ENCODE data around the gene OLFML3.

OLFML3 gene

DNA sequence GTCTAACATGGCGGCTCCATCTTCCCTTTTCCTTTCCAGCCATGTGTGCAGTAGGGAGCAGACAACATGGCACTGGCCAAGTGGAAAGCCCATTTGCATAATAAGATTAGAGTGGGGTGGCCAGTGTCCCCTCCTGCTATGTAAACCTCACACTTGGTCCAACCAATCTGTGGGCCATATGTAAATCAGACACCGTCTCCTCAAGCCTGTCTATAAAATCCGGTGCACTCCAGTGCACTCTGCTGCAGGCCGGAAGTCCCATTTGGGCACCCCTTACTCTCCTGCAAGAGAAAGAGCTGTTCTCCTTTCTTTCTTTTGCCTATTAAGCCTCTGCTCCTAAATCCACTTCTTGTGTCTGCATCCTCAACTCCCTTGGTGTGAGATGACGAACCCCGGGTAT lies 44.1 kb downstream of the OLFML3 start:
- Histone ChIP-seq H3K9ac (ENCODE audit: low read length) (no peak overlapping the region), H3K4me2 (ENCODE audit: low read depth, low read length) (no peak overlapping the region), H3K9me3 (replicated peaks; ENCODE audit: insufficient read depth, low read length) (no peaks in the 10 kb centered on the region), H3F3A (ENCODE audit: insufficient read depth, low read length) (no peaks in the 10 kb centered on the region), H3K36me3 (replicated peaks; ENCODE audit: insufficient read depth, low read length) (no peaks in the 10 kb centered on the region), H3K9me2 (replicated peaks; ENCODE audit: insufficient read depth, low read length) (no peaks in the 10 kb centered on the region), H3K27ac (ENCODE audit: low read length) (no peak overlapping the region), H4K20me1 (ENCODE audit: insufficient read depth, low read length) (no peaks in the 10 kb centered on the region), H3K4me3 (ENCODE audit: low read length) (no peak overlapping the region), H3K4me1 (ENCODE audit: low read length) (no peaks in the 10 kb centered on the region), H3K79me2 (ENCODE audit: low read length) (no peaks in the 10 kb centered on the region), H2AFZ (ENCODE audit: low read length) (no peak overlapping the region), H3K27me3 (replicated peaks; ENCODE audit: insufficient read depth, low read length) (no peaks in the 10 kb centered on the region)
- DNase-seq: no peak
- TF ChIP-seq EZH2 (optimal IDR thresholded peaks at IDR 0.05; ENCODE audit: low read depth, low read length): no peak
- no peak for TF ChIP-seq EZH2phosphoT487 (IDR thresholded peaks at IDR 0.05; ENCODE audit: low read length)
- TF ChIP-seq, protein P1, sequence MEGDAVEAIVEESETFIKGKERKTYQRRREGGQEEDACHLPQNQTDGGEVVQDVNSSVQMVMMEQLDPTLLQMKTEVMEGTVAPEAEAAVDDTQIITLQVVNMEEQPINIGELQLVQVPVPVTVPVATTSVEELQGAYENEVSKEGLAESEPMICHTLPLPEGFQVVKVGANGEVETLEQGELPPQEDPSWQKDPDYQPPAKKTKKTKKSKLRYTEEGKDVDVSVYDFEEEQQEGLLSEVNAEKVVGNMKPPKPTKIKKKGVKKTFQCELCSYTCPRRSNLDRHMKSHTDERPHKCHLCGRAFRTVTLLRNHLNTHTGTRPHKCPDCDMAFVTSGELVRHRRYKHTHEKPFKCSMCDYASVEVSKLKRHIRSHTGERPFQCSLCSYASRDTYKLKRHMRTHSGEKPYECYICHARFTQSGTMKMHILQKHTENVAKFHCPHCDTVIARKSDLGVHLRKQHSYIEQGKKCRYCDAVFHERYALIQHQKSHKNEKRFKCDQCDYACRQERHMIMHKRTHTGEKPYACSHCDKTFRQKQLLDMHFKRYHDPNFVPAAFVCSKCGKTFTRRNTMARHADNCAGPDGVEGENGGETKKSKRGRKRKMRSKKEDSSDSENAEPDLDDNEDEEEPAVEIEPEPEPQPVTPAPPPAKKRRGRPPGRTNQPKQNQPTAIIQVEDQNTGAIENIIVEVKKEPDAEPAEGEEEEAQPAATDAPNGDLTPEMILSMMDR (IDR thresholded peaks at IDR 0.05; ENCODE audit: low read length): no peak

DNA sequence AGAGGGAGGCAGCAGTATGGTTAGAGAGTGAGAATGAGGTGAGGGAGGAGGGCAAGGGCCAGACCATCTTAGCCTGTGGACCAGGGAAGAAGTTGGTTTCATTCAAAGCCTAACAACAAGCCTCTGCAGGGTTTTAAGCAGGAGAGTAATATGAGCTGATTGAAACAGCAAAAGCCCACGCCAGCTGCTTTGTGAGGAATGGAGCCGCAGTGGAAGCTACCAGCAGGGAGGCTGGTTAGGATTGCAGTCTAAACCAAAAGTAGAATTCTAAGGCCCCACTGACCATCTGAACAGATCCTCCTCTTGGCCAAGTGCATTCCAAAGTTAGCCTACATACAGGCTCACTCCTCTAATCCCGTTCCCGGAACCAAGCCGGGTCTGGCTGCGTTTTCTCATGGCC lies 44.8 kb downstream of the OLFML3 start:
- Histone ChIP-seq H3K4me1 (ENCODE audit: low read length) (no peaks in the 10 kb centered on the region), H2AFZ (ENCODE audit: low read length) (no peak overlapping the region), H3K9ac (ENCODE audit: low read length) (no peak overlapping the region), H3K27ac (ENCODE audit: low read length) (no peak overlapping the region), H3F3A (ENCODE audit: insufficient read depth, low read length) (no peaks in the 10 kb centered on the region), H3K4me2 (ENCODE audit: low read depth, low read length) (no peak overlapping the region), H3K27me3 (replicated peaks; ENCODE audit: insufficient read depth, low read length) (no peaks in the 10 kb centered on the region), H3K4me3 (ENCODE audit: low read length) (no peak overlapping the region), H3K79me2 (ENCODE audit: low read length) (no peaks in the 10 kb centered on the region), H4K20me1 (ENCODE audit: insufficient read depth, low read length) (no peaks in the 10 kb centered on the region), H3K9me3 (replicated peaks; ENCODE audit: insufficient read depth, low read length) (no peaks in the 10 kb centered on the region), H3K36me3 (replicated peaks; ENCODE audit: insufficient read depth, low read length) (no peaks in the 10 kb centered on the region), H3K9me2 (replicated peaks; ENCODE audit: insufficient read depth, low read length) (no peaks in the 10 kb centered on the region)
- TF ChIP-seq, protein P1 (IDR thresholded peaks at IDR 0.05; ENCODE audit: low read length): no peak
- TF ChIP-seq EZH2phosphoT487 (IDR thresholded peaks at IDR 0.05; ENCODE audit: low read length) (no peak), EZH2 (optimal IDR thresholded peaks at IDR 0.05; ENCODE audit: low read depth, low read length) (no peak)
- DNase-seq: no peak

DNA sequence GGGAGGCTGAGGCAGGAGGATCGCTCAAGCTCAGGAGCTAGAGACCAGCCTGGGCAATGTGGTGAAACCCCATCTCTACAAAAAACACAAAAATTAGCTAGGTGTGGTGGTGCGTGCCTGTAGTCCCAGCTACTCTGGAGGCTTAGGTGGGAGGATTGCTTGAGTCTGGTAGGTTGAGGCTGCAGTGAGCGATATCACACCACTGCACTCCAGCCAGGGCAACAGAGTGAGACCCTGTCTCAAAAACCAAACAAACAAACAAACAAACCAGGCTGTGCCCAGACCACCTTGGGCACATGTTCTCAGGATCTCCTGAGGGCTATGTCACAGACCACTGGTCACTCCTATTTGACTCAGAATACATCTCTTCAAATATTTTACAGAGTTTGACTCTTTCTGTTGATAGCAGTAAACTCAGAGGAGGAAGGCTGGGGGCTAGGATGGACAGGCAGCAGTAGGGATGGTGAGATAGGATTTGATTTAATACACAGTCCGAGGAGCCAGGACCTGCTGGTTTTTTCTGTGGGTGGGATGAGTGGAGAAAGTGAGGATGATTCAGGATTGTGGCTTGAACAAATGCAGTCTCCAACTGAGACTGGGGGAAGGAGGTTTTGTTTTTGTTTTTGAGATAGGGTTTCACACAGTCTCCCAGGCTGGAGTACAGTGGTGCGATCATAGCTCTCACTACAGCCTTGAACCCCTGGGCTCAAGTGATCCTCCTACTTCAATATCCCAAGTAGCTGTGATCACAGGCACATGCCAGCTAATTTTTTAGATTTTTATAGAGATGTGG lies 46.5 kb downstream of the OLFML3 start:
- no peak overlapping the region for H3K9ac ChIP-seq (ENCODE audit: low read length)
- no peak overlapping the region for H3K27ac ChIP-seq (ENCODE audit: low read length)
- DNase-seq: no peak
- no peaks in the 10 kb centered on the region for H3F3A ChIP-seq (ENCODE audit: insufficient read depth, low read length)
- no peak overlapping the region for H3K4me2 ChIP-seq (ENCODE audit: low read depth, low read length)
- no peaks in the 10 kb centered on the region for H3K9me3 ChIP-seq (replicated peaks; ENCODE audit: insufficient read depth, low read length)
- H3K36me3 ChIP-seq (replicated peaks; ENCODE audit: insufficient read depth, low read length): no peaks in the 10 kb centered on the region
- H3K4me3 ChIP-seq (ENCODE audit: low read length): no peak overlapping the region
- no peaks in the 10 kb centered on the region for H4K20me1 ChIP-seq (ENCODE audit: insufficient read depth, low read length)
- H2AFZ ChIP-seq (ENCODE audit: low read length): no peak overlapping the region
- TF ChIP-seq EZH2phosphoT487 (IDR thresholded peaks at IDR 0.05; ENCODE audit: low read length) (no peak), EZH2 (optimal IDR thresholded peaks at IDR 0.05; ENCODE audit: low read depth, low read length) (no peak)
- TF ChIP-seq, protein P1 (IDR thresholded peaks at IDR 0.05; ENCODE audit: low read length): no peak
- no peaks in the 10 kb centered on the region for H3K4me1 ChIP-seq (ENCODE audit: low read length)
- H3K9me2 ChIP-seq (replicated peaks; ENCODE audit: insufficient read depth, low read length): no peaks in the 10 kb centered on the region
- H3K79me2 ChIP-seq (ENCODE audit: low read length): no peaks in the 10 kb centered on the region
- H3K27me3 ChIP-seq (replicated peaks; ENCODE audit: insufficient read depth, low read length): no peaks in the 10 kb centered on the region

Data from MM.1S (cell line).